HG03520 (cell line): ENCODE data around the gene ITPK1.
"Not testable (repeated sequence)": the region's sequence is repeated elsewhere in the genome, so short reads cannot be mapped to it uniquely, and the experiment has no call there.

Experiments used
- ATAC-seq: cut with Tn5 transposase; IDR thresholded peaks from one replicate; pipeline ENCODE4 v1.9.1; 2021; ENCODE audit warnings: mild to moderate bottlenecking, moderate library complexity; ENCODE audit not compliant: unreplicated experiment

Gene ITPK1

DNA sequence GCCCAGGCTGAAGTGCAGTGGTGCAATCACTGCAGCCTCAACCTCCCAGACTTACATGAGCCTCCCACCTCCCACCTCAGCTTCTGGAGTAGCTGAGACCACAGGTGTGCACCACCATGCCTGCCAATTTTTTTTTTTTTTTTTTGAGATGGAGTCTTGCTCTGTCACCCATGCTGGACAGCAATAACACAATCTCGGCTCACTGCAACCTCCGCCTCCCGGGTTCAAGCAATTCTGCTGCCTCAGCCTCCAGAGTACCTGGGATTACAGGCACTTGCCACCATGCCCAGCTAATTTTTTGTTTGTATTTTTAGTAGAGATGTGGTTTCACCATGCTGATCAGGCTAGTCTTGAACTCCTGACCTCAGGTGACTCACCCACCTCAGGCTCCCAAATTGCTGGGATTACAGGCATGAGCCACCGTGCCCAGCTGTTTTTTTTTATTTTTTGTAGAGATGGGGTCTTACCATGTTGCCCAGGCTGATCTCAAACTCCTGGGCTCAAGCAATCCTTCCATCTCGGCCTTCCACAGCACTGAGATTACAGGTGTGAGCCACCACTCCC lies 15.6 kb upstream of the ITPK1 start:
- not testable (repeated sequence) for ATAC-seq

- ATAC-seq = no peak
Measured at GRCh38 chr14:93128725-93129459, 13.2 kb upstream of the ITPK1 start.

- ATAC-seq = no peak
Measured at GRCh38 chr14:93126111-93126510, 10.4 kb upstream of the ITPK1 start.

- no peak for ATAC-seq
Measured at GRCh38 chr14:93122826-93123225, 7.1 kb upstream of the ITPK1 start.

GRCh38 chr14:93121030-93121834 lies 5.5 kb upstream of the ITPK1 start:
- ATAC-seq = no peak

GRCh38 chr14:93120517-93120916 lies 4.8 kb upstream of the ITPK1 start:
- ATAC-seq = no peak

DNA sequence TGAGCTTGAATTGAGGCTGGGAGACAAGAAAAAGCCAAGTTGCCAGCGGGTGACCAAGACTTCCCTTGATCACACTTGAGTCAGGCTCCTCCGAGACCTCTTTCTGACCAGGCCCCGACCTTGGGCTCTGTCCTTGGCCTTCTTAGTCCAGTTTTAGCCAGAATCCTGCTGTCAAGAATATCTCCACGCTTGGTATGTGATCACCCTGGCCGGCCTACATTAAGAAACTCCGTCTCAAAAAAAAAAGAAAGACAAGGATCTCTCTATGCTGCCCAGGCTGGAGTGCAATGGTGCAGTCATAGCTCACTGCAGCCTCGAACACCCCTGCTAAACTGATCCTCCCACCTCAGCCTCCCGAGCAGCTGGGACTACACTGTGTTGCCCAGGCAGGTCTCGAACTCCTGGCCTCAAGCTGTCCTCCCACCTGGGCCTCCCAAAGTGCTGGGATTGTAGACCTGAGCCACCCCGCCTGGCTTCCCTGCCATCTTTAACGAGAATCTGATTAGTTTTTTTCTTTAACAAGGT lies 1.0 kb upstream of the ITPK1 start:
- ATAC-seq = no peak

- peak; percentile 67 for ATAC-seq
Measured at GRCh38 chr14:93115069-93115820, 480 bp downstream of the ITPK1 start.

GRCh38 chr14:93114713-93115068 lies 1.0 kb downstream of the ITPK1 start:
- ATAC-seq = no peak

DNA sequence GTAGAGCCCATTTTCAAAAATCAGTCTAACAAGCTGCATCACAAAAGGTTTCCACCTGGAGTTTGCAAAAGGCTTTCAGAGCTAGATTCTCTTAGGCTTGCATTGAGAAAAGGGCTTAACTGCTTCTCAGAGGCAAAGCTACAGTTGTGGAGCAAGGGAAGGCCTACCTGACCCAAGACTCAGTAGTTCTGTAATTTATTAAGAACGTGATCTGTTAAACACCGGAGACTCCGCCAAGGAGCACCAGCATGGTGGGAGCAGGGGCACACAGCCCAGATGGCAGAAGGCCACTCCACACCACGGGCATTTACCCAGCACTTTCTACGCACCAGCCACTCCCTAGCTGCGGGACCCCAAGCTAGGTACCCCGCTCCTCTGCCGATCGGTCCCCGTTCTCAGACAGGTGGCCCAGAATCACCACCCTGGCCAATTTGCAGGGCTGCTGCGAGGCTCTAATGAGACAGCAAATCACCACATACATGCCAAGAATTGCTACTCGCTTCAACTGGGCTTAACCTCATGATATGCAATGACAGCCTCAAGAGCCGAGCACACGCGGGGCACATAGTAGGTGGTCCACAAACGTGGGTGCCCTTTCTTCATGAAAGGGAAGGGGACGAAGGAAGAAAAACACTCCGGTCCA lies 1.5 kb downstream of the ITPK1 start:
- no peak for ATAC-seq

DNA sequence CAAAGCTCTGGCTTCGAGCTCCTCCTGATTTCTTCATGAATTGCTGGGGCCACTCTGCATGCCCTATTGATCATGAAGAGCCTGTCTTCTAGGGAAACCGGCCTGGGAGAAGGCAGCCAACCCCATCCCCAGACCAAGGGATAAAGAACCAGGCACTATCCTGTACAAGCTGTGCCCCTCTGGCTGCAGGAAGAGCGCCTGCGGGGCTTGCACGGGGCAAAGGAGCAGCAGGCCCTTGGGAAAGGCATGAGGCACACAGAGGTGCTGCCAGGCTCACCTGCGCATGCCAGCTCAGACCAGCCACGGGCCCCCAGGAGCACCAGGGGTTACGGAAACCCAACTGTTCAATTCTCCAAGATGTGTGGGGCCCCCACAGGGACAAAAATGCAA lies 2.1 kb downstream of the ITPK1 start:
- no peak for ATAC-seq

- ATAC-seq = no peak
Measured at GRCh38 chr14:93112891-93113677, 2.6 kb downstream of the ITPK1 start.

GRCh38 chr14:93111541-93111940 lies 4.2 kb downstream of the ITPK1 start:
- not testable (repeated sequence) for ATAC-seq

GRCh38 chr14:93110856-93111419 lies 4.8 kb downstream of the ITPK1 start:
- no peak for ATAC-seq

- no peak for ATAC-seq
Measured at GRCh38 chr14:93109572-93110481, 5.9 kb downstream of the ITPK1 start.

GRCh38 chr14:93108105-93108504 lies 7.6 kb downstream of the ITPK1 start:
- ATAC-seq = no peak

DNA sequence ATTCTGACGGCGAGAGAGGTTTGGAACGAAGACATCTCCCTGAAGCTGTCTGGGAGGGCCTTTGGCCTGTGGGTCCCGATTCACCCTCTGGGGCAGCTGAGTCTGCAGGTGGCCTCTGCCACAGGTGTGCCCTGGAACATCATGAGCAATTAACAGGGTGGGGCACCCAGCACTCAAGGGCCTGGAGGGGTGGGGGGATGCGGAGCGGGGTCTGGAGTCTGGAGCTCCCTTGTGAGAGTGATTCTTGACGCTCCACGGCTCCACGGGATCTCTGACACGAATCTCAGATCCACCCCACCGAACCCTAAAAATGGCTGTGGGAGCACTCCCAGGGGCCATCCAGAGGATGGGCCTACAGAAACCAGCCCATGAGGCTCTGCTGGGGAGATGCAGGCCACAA lies 8.3 kb downstream of the ITPK1 start:
- no peak for ATAC-seq

GRCh38 chr14:93106541-93107156 lies 9.1 kb downstream of the ITPK1 start:
- ATAC-seq = no peak
